ENCODE results near the gene E2F1. TPM values are rescaled to one million over a fixed set of nuclear protein-coding genes. Genes with fewer than 3 reads are reported as not detected.
A peak's percentile ranks its signal among the peaks of the same experiment; 100 is the strongest.

E2F1 gene
- total and polyA plus RNA-seq, 2 donors, result 3.3 to 13.3 TPM

DNA sequence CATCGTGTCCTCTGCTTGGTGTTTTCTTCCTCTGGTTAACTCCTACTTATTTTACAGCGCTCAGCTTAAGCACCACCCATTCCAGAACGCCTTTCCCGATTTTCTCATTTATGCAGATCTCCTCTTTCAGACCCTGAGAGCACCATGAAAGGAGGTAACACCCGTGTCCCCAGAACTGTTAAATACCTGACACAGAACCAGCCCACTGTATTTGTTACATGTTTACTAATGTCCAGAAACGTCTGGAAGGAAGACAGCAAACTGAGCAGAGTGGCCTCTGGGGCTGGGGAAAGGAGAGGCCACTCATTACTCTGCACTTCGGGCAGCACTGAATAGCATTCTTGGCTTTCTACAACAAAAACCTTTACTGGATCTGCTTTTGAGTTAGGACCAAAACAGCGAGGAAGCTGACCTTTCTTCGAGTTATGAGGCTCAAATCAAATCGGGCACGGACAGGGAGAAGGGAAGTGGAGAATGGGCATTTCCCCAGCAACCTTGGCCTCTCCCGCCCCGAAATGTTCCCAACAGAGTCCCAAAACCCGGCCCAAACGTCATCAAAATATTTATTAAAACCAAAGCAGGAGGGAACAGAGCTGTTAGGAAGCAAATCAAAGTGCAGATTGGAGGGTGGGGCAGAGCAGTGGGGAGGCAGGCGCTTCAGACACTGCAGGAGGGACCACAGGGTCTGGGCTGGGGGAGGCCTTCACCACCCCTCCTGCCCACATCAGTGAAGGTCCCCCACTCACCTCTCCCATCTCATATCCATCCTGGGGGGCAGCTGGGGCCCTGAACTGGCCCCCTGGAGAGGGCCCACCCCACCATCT lies 10.8 kb downstream of the E2F1 start:
- peaks cover 0 to 16% of the 10 kb centered on the region in 2 donors for H3K27me3 ChIP-seq (ENCODE audit: control insufficient read depth in 2 of 2, insufficient read depth in 1 of 2, low read length in 1 of 2)
- no peak overlapping the region for H3K4me3 ChIP-seq (ENCODE audit: low read length in 2 of 2)
- peaks cover 43 to 57% of the 10 kb centered on the region in 2 donors for H3K4me1 ChIP-seq (ENCODE audit: control insufficient read depth in 2 of 2, insufficient read depth in 2 of 2, low read length in 2 of 2)
- 91% methylated on average over 16 of the region's 16 CpGs for WGBS
- H3K9me3 ChIP-seq (ENCODE audit: control insufficient read depth in 2 of 2, insufficient read depth in 1 of 2, low read length in 1 of 2), result no peaks in the 10 kb centered on the region
- no peak overlapping the region for H3K27ac ChIP-seq (ENCODE audit: low read depth in 1 of 2, low read length in 1 of 2)
- no peak for DNase-seq (ENCODE audit: low read depth in 6 of 9, low spot score in 9 of 9)
- peaks cover 5 to 41% of the 10 kb centered on the region in 2 donors for H3K36me3 ChIP-seq (ENCODE audit: control insufficient read depth in 2 of 2, insufficient read depth in 2 of 2, low read length in 1 of 2)

GRCh38 chr20:33674294-33675135 lies 11.7 kb downstream of the E2F1 start, which contains the start of gene NECAB3:
NECAB3 (minus strand) TSS chr20:33674428; CDS start chr20:33674352, 76 bp downstream.
- Histone ChIP-seq H3K36me3 (ENCODE audit: control insufficient read depth in 2 of 2, insufficient read depth in 2 of 2, low read length in 1 of 2) (peaks cover 5 to 35% of the 10 kb centered on the region in 2 donors), H3K27me3 (ENCODE audit: control insufficient read depth in 2 of 2, insufficient read depth in 1 of 2, low read length in 1 of 2) (peaks cover 0 to 16% of the 10 kb centered on the region in 2 donors), H3K9me3 (ENCODE audit: control insufficient read depth in 2 of 2, insufficient read depth in 1 of 2, low read length in 1 of 2) (no peaks in the 10 kb centered on the region), H3K27ac (ENCODE audit: low read depth in 1 of 2, low read length in 1 of 2) (peak within 1 kb of the TSS in 1 of 2 donors; percentile 46), H3K4me1 (ENCODE audit: control insufficient read depth in 2 of 2, insufficient read depth in 2 of 2, low read length in 2 of 2) (peaks cover 35 to 48% of the 10 kb centered on the region in 2 donors), H3K4me3 (ENCODE audit: low read length in 2 of 2) (peak within 1 kb of the TSS; percentile 40 to 69)
- 10% methylated on average over 72 of the region's 73 CpGs for WGBS
- DNase-seq (ENCODE audit: low read depth in 6 of 9, low spot score in 9 of 9), result peak in 3 of 9 donors; percentile 41 to 56 (median 47)

DNA sequence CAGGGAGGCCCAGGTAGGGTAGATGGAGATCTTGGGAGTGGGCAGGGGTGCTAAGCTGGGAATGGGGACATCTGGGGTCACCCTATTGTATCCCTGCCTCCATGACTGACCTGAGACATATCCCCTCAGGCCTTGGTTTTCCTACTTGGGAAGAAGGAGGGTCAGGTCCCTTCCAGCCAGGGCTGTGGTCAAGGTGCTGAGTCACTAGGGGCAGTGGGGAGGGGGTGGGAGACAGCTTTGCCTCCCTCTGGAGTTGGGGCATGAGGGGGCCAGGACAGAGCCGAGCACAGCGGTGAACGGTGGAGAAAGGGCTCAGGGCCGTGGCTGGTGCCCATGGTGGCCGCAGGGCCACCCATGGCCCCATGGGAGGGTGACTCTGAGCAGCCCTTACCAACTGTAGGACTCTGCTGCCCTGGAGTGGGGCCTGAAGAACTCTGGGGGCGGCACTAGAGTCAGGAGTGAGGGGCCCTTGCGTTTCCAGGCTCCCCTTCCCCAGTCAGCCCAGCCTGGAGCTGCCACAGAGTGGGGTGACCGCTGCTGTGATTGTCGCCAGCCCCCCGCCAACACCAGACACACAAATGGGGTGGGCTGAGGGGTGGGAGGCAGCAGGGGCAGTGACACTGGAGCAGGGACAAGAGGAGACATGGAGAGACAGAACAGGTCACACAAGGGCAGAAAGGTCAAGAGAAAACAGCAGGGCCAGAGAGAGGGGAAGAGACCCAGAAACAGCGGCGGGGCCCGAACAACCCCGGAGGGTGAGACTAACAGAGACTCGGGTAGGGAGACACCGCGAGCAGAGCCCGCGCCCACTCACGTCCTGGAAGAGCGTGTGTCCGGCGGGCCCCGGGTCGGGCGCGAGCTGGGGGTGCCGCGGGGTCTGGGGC lies 12.5 kb downstream of the E2F1 start:
- peaks cover 26 to 40% of the 10 kb centered on the region in 2 donors for H3K4me1 ChIP-seq (ENCODE audit: control insufficient read depth in 2 of 2, insufficient read depth in 2 of 2, low read length in 2 of 2)
- DNase-seq (ENCODE audit: low read depth in 6 of 9, low spot score in 9 of 9), result no peak
- H3K27me3 ChIP-seq (ENCODE audit: control insufficient read depth in 2 of 2, insufficient read depth in 1 of 2, low read length in 1 of 2), result peaks cover 0 to 16% of the 10 kb centered on the region in 2 donors
- no peaks in the 10 kb centered on the region for H3K9me3 ChIP-seq (ENCODE audit: control insufficient read depth in 2 of 2, insufficient read depth in 1 of 2, low read length in 1 of 2)
- H3K27ac ChIP-seq (ENCODE audit: low read depth in 1 of 2, low read length in 1 of 2), result peak overlapping the region in 1 of 2 donors; percentile 21
- peak overlapping the region; percentile 40 to 69 for H3K4me3 ChIP-seq (ENCODE audit: low read length in 2 of 2)
- WGBS, result 33% methylated on average over 29 of the region's 29 CpGs
- H3K36me3 ChIP-seq (ENCODE audit: control insufficient read depth in 2 of 2, insufficient read depth in 2 of 2, low read length in 1 of 2), result peaks cover 8 to 32% of the 10 kb centered on the region in 2 donors

GRCh38 chr20:33673114-33673409 lies 13.1 kb downstream of the E2F1 start:
- WGBS, result 98% methylated on average over 4 of the region's 4 CpGs
- Histone ChIP-seq H3K9me3 (ENCODE audit: control insufficient read depth in 2 of 2, insufficient read depth in 1 of 2, low read length in 1 of 2) (no peaks in the 10 kb centered on the region), H3K4me3 (ENCODE audit: low read length in 2 of 2) (no peak overlapping the region), H3K27me3 (ENCODE audit: control insufficient read depth in 2 of 2, insufficient read depth in 1 of 2, low read length in 1 of 2) (peaks cover 0 to 19% of the 10 kb centered on the region in 2 donors), H3K36me3 (ENCODE audit: control insufficient read depth in 2 of 2, insufficient read depth in 2 of 2, low read length in 1 of 2) (peaks cover 8 to 27% of the 10 kb centered on the region in 2 donors), H3K4me1 (ENCODE audit: control insufficient read depth in 2 of 2, insufficient read depth in 2 of 2, low read length in 2 of 2) (peaks cover 23 to 39% of the 10 kb centered on the region in 2 donors), H3K27ac (ENCODE audit: low read depth in 1 of 2, low read length in 1 of 2) (no peak overlapping the region)
- no peak for DNase-seq (ENCODE audit: low read depth in 6 of 9, low spot score in 9 of 9)

GRCh38 chr20:33672426-33673113 lies 13.6 kb downstream of the E2F1 start:
- Histone ChIP-seq H3K4me1 (ENCODE audit: control insufficient read depth in 2 of 2, insufficient read depth in 2 of 2, low read length in 2 of 2) (peaks cover 22 to 39% of the 10 kb centered on the region in 2 donors), H3K27ac (ENCODE audit: low read depth in 1 of 2, low read length in 1 of 2) (no peak overlapping the region)

GRCh38 chr20:33671573-33672288 lies 14.5 kb downstream of the E2F1 start:
- Histone ChIP-seq H3K27me3 (ENCODE audit: control insufficient read depth in 2 of 2, insufficient read depth in 1 of 2, low read length in 1 of 2) (peaks cover 0 to 33% of the 10 kb centered on the region in 2 donors), H3K27ac (ENCODE audit: low read depth in 1 of 2, low read length in 1 of 2) (no peak overlapping the region), H3K9me3 (ENCODE audit: control insufficient read depth in 2 of 2, insufficient read depth in 1 of 2, low read length in 1 of 2) (peaks cover 0 to 5% of the 10 kb centered on the region in 2 donors), H3K4me1 (ENCODE audit: control insufficient read depth in 2 of 2, insufficient read depth in 2 of 2, low read length in 2 of 2) (peaks cover 18 to 40% of the 10 kb centered on the region in 2 donors), H3K4me3 (ENCODE audit: low read length in 2 of 2) (no peak overlapping the region), H3K36me3 (ENCODE audit: control insufficient read depth in 2 of 2, insufficient read depth in 2 of 2, low read length in 1 of 2) (peaks cover 8 to 14% of the 10 kb centered on the region in 2 donors)
- WGBS, result 93% methylated on average over 8 of the region's 8 CpGs
- no peak for DNase-seq (ENCODE audit: low read depth in 6 of 9, low spot score in 9 of 9)

More at GRCh38 chr20:33672426-33673113, 13.6 kb downstream of the E2F1 start:
- WGBS, result 79% methylated on average over 17 of the region's 17 CpGs
- peaks cover 0 to 3% of the 10 kb centered on the region in 2 donors for H3K9me3 ChIP-seq (ENCODE audit: control insufficient read depth in 2 of 2, insufficient read depth in 1 of 2, low read length in 1 of 2)
- H3K4me3 ChIP-seq (ENCODE audit: low read length in 2 of 2), result no peak overlapping the region
- H3K36me3 ChIP-seq (ENCODE audit: control insufficient read depth in 2 of 2, insufficient read depth in 2 of 2, low read length in 1 of 2), result peaks cover 8 to 22% of the 10 kb centered on the region in 2 donors
- H3K27me3 ChIP-seq (ENCODE audit: control insufficient read depth in 2 of 2, insufficient read depth in 1 of 2, low read length in 1 of 2), result peaks cover 0 to 24% of the 10 kb centered on the region in 2 donors
- DNase-seq (ENCODE audit: low read depth in 6 of 9, low spot score in 9 of 9), result no peak

GRCh38 chr20:33670715-33671499 lies 15.3 kb downstream of the E2F1 start:
- DNase-seq (ENCODE audit: low read depth in 6 of 9, low spot score in 9 of 9), result no peak
- H3K4me1 ChIP-seq (ENCODE audit: control insufficient read depth in 2 of 2, insufficient read depth in 2 of 2, low read length in 2 of 2), result peaks cover 18 to 48% of the 10 kb centered on the region in 2 donors
- no peak overlapping the region for H3K4me3 ChIP-seq (ENCODE audit: low read length in 2 of 2)
- WGBS, result 98% methylated on average over 6 of the region's 6 CpGs
- peaks cover 3 to 41% of the 10 kb centered on the region in 2 donors for H3K27me3 ChIP-seq (ENCODE audit: control insufficient read depth in 2 of 2, insufficient read depth in 1 of 2, low read length in 1 of 2)
- H3K36me3 ChIP-seq (ENCODE audit: control insufficient read depth in 2 of 2, insufficient read depth in 2 of 2, low read length in 1 of 2), result peaks cover 3 to 6% of the 10 kb centered on the region in 2 donors
- no peak overlapping the region for H3K27ac ChIP-seq (ENCODE audit: low read depth in 1 of 2, low read length in 1 of 2)
- H3K9me3 ChIP-seq (ENCODE audit: control insufficient read depth in 2 of 2, insufficient read depth in 1 of 2, low read length in 1 of 2), result peaks cover 0 to 5% of the 10 kb centered on the region in 2 donors

Data from thymus (tissue), 11 donors.